ENCODE results near the gene RASAL1. TPM values are rescaled to one million over a fixed set of nuclear protein-coding genes. Genes with fewer than 3 reads are reported as not detected.
A peak's percentile ranks its signal among the peaks of the same experiment; 100 is the strongest.
"Not testable (repeated sequence)": the region's sequence is repeated elsewhere in the genome, so short reads cannot be mapped to it uniquely, and the experiment has no call there.

Gene RASAL1
- total RNA-seq, 1 experiment from 2014 or later: 4.4 TPM

DNA sequence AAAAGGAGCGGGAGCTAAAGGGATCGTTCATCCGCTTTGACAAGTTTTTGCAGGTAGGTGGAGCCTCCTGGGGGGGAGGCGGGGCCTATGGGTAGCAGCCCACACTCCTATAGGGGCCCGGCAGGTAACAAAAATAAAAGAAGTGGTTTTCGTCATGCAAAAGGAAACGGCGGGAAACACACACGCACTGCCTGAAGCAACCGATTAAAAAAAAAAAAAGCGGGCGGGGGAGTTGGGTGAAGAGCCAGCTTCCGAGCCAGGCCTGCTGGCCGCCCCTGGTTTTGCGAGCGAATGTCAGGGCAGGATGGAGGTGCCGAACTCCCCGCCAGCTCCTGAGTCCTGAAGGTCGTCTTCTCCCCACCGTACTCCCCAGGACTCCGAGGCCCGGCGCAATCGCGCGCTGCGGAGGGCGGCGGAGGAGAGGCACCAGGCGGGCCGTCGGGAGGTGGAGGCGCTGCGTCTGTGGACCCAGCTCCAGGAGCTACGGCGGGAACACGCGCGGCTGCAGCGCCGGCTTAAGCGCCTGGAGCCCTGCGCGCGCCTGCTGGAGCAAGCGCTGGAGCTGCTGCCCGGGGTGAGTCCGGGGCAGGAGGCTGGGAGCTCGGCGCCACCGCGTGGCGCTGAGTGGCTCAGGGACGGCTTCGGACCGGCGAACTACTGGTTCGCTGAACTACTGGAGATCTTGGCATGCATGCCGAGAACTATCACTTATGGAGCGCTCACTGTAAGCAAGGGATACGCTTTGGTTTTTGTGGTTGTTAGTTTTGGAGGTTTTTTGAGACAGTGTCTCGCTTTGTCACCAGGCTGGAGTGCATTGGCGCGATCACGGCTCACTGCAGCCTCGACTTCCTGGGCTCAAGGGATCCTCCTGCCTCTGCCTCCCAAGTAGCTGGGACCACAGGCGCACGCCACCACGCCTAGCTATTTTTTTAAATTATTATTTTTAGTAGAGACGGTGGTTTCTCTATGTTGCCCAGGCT lies 17.6 kb upstream of the RASAL1 start:
- Histone ChIP-seq H3K4me3 (ENCODE audit: insufficient read depth, low read depth, low read length) (peak overlapping the region; percentile 58), H3K27me3 (ENCODE audit: control insufficient read depth, insufficient read depth, low read length) (peaks cover 40% of the 10 kb centered on the region), H3K36me3 (replicated peaks; ENCODE audit: control insufficient read depth, insufficient read depth, low read length) (peaks cover 1% of the 10 kb centered on the region)
- peak; percentile 94 for DNase-seq

DNA sequence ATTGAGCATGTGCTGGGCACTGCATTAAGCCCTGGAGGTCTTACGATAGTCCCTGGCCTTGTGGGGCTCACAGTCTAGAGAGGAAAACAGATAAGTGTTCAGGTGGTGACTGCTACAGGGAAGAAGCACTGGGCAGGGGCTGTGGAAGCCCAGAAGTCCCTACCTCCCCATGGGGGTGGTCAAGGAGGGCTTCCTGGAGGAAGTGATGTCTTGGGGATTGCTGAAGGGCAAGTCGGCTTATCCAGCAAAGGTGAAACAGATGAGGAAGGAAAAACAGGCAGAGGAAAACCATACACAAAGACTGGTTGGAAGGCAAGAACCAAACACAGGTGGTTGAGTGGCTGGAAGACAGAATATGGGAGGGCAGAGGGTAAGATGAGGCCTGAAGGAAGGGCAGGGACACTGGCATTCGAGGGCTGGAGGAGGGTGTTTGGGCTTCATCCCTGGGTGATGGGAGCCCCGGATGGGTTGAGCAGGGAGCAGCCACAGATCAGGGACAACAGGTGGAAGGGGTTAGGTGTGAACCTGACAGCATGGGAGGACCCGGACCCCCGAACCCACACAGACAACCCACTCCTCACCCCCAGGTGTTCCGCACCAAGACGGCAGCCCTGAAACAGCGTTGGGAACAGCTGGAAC lies 16.8 kb upstream of the RASAL1 start:
- Histone ChIP-seq H3K27me3 (ENCODE audit: control insufficient read depth, insufficient read depth, low read length) (peaks cover 40% of the 10 kb centered on the region), H3K36me3 (replicated peaks; ENCODE audit: control insufficient read depth, insufficient read depth, low read length) (no peaks in the 10 kb centered on the region), H3K4me3 (ENCODE audit: insufficient read depth, low read depth, low read length) (peak overlapping the region; percentile 58; the same call in 1 of the 2 replicates)
- no peak for DNase-seq

- DNase-seq: no peak
- no peaks in the 10 kb centered on the region for H3K36me3 ChIP-seq (replicated peaks; ENCODE audit: control insufficient read depth, insufficient read depth, low read length)
- peaks cover 40% of the 10 kb centered on the region for H3K27me3 ChIP-seq (ENCODE audit: control insufficient read depth, insufficient read depth, low read length)
- H3K4me3 ChIP-seq (ENCODE audit: insufficient read depth, low read depth, low read length): no peak overlapping the region
Measured at GRCh38 chr12:113151655-113152054, 16.1 kb upstream of the RASAL1 start.

DNA sequence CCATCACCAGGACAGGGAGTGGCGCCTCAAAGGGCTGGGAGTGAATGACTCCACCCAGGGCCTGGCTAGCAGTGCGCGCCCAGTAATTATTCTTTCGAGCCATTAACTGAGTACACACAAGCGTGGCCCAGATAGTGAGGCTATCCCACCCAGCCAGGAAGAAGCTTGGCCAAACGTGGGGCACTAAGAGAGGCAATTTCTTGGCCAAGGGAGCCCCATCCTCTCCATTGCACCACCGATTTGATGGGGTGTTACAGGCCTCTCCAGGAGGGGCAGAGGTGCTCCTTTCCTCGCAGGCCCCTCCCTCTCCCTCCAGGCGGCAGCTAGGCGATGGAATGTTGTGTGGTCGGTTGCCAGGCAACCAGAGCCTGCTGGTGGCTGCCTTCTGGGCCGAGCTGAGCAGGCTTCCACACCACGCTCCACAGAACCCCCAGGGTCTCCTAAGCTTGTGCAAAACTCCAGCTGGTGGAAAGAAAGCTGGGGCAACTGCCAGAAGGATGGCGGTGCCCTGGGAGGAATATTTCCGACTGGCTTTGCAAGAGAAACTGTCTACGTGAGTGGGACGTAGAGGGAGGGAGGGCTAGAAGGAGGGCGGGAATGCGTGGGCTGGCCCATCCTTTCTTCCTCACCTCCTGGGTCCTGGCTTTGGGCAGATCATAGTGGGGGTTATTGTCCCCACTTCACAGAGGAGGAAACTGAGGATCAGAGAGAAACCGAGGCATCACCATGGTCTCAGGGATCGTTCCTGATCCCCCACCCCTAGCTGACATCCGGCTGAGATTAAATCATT lies 14.0 kb upstream of the RASAL1 start, which contains the start of gene CFAP73:
Gene CFAP73, plus strand, starts transcription at position 364 of the 790 bp plus-strand sequence. Its CDS starts 134 bp downstream, at position 498.
- DNase-seq: peak; percentile 95
- no peaks in the 10 kb centered on the region for H3K36me3 ChIP-seq (replicated peaks; ENCODE audit: control insufficient read depth, insufficient read depth, low read length)
- no peak within 1 kb of the TSS; the same call in 1 of the 2 replicates for H3K4me3 ChIP-seq (ENCODE audit: insufficient read depth, low read depth, low read length)
- H3K27me3 ChIP-seq (ENCODE audit: control insufficient read depth, insufficient read depth, low read length): peaks cover 30% of the 10 kb centered on the region

- DNase-seq: no peak
- Histone ChIP-seq H3K36me3 (replicated peaks; ENCODE audit: control insufficient read depth, insufficient read depth, low read length) (no peaks in the 10 kb centered on the region), H3K27me3 (ENCODE audit: control insufficient read depth, insufficient read depth, low read length) (peaks cover 6% of the 10 kb centered on the region), H3K4me3 (ENCODE audit: insufficient read depth, low read depth, low read length) (no peak overlapping the region)
Measured at GRCh38 chr12:113146999-113147398, 11.4 kb upstream of the RASAL1 start.

DNA sequence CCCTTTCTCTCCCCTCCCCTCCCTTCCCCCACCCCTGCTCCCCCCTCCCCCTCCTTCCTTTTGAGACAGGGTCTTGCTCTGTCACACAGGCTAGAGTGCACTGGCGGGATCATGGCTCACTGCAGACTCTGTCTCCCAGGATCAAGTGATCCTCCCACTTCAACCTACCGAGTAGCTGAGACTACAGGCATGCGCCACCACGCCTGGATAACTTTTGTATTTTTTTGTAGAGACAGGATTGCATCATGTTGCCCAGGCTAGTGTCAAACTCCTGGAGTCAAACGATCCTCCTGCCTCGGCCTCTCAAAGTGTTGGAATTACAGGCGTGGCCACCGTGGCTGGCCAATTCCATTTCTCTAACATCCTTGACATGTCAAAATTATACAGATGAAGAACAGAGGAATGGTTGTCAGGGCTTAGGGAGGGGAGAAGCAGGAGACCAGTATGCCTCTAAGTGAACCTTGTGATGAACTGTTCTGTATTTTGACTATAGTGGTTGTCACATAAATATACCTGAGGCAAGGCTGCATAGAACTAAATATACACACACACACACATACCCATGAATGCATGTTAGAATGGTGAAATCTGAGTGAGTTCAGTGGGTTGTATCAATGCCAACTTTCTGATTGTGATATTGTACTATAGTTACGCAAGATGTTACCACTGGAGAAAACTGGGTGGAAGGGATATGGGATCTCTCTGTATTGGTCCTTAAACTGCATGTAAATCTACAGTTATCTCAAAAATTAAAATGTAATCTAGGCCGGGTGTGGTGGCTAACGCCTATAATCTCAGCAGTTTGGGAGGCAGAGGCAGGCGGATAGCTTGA lies 10.4 kb upstream of the RASAL1 start:
- peaks cover 3% of the 10 kb centered on the region; the same call in 1 of the 2 replicates for H3K27me3 ChIP-seq (ENCODE audit: control insufficient read depth, insufficient read depth, low read length)
- H3K36me3 ChIP-seq (replicated peaks; ENCODE audit: control insufficient read depth, insufficient read depth, low read length): no peaks in the 10 kb centered on the region
- peak; percentile 21 for DNase-seq
- no peak overlapping the region for H3K4me3 ChIP-seq (ENCODE audit: insufficient read depth, low read depth, low read length)

- Histone ChIP-seq H3K4me3 (ENCODE audit: insufficient read depth, low read depth, low read length) (no peak overlapping the region), H3K27me3 (ENCODE audit: control insufficient read depth, insufficient read depth, low read length) (no peaks in the 10 kb centered on the region), H3K36me3 (replicated peaks; ENCODE audit: control insufficient read depth, insufficient read depth, low read length) (no peaks in the 10 kb centered on the region)
- DNase-seq: no peak
Measured at GRCh38 chr12:113144806-113145205, 9.2 kb upstream of the RASAL1 start.

DNA sequence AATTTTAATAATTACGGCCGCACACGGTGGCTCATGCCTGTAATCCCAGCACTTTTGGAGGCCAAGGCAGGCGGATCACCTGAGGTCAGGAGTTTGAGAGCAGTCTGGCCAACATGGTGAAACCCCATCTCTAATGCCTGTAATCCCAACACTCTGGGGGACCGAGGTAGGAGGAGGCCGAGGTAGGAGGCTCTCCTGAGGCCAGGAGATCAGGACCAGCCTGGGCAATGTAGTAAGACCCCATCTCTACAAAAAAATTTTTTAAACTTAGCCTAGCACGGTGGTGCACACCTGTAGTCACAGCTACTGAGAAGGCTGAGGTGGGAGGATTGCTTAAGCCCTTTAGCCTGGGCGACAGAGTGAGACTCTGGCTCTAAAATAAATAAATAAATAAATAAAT lies 8.4 kb upstream of the RASAL1 start:
- Histone ChIP-seq H3K4me3 (ENCODE audit: insufficient read depth, low read depth, low read length) (no peak overlapping the region), H3K36me3 (replicated peaks; ENCODE audit: control insufficient read depth, insufficient read depth, low read length) (no peaks in the 10 kb centered on the region), H3K27me3 (ENCODE audit: control insufficient read depth, insufficient read depth, low read length) (no peaks in the 10 kb centered on the region)
- DNase-seq: no peak

GRCh38 chr12:113142886-113143332 lies 7.3 kb upstream of the RASAL1 start:
- no peaks in the 10 kb centered on the region for H3K27me3 ChIP-seq (ENCODE audit: control insufficient read depth, insufficient read depth, low read length)
- no peak for DNase-seq

GRCh38 chr12:113142173-113142885 lies 6.8 kb upstream of the RASAL1 start:
- Histone ChIP-seq H3K36me3 (replicated peaks; ENCODE audit: control insufficient read depth, insufficient read depth, low read length) (no peaks in the 10 kb centered on the region), H3K4me3 (ENCODE audit: insufficient read depth, low read depth, low read length) (no peak overlapping the region), H3K27me3 (ENCODE audit: control insufficient read depth, insufficient read depth, low read length) (no peaks in the 10 kb centered on the region)
- peak; percentile 24 for DNase-seq

More at GRCh38 chr12:113142886-113143332, 7.3 kb upstream of the RASAL1 start:
- Histone ChIP-seq H3K4me3 (ENCODE audit: insufficient read depth, low read depth, low read length) (no peak overlapping the region), H3K36me3 (replicated peaks; ENCODE audit: control insufficient read depth, insufficient read depth, low read length) (no peaks in the 10 kb centered on the region)

DNA sequence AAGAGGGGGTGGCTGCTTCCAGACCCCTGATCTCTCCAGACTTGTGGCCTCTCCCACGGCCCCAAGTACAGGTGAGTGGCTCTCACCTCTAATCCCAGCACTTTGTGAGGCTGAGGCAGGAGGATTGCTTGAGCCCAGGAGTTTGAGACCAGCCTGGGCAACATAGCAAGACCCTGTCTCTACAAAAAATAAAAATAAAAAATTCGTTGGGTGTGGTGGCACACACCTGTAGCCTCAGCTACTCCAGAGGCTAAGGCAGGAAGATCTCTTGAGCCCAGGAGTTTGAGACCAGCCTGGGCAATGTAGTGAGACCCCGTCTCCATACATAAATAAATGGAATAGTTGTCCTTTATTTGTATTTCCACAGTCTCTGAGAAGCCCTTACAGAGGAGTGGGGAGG lies 6.2 kb upstream of the RASAL1 start:
- H3K27me3 ChIP-seq (ENCODE audit: control insufficient read depth, insufficient read depth, low read length); H3K4me3 ChIP-seq (ENCODE audit: insufficient read depth, low read depth, low read length); H3K36me3 ChIP-seq (replicated peaks; ENCODE audit: control insufficient read depth, insufficient read depth, low read length); DNase-seq: not testable (repeated sequence)

- H3K36me3 ChIP-seq (replicated peaks; ENCODE audit: control insufficient read depth, insufficient read depth, low read length): no peaks in the 10 kb centered on the region
- peaks cover 1% of the 10 kb centered on the region; the same call in 1 of the 2 replicates for H3K27me3 ChIP-seq (ENCODE audit: control insufficient read depth, insufficient read depth, low read length)
- H3K4me3 ChIP-seq (ENCODE audit: insufficient read depth, low read depth, low read length): no peak overlapping the region
- no peak for DNase-seq
Measured at GRCh38 chr12:113140706-113141105, 5.1 kb upstream of the RASAL1 start.

DNA sequence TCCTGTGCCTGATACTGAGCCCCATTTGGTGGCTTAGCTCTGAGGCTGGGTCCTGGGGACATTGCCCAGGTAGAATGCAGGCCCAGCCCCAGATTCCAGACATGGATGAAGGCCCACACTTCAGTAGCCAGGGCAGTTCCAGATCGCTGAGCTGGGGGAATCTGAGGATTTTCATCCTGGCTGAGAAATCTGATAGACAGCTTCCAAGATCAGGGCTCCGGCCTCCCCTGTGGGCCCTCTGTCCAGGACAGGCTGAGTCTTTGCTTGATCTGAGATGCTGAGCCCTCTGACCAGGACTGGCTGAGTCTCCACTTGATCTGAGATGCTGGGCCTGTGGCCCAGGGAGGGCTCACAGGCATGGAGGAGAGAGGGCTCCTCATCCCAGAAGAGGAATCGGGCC lies 3.3 kb upstream of the RASAL1 start:
- Histone ChIP-seq H3K27me3 (ENCODE audit: control insufficient read depth, insufficient read depth, low read length) (peaks cover 10% of the 10 kb centered on the region), H3K4me3 (ENCODE audit: insufficient read depth, low read depth, low read length) (no peak overlapping the region), H3K36me3 (replicated peaks; ENCODE audit: control insufficient read depth, insufficient read depth, low read length) (no peaks in the 10 kb centered on the region)
- DNase-seq: peak; percentile 24
